GM12878 (cell line): Measurements from ENCODE around the gene TMEM168. TPM values are rescaled to one million over a fixed set of nuclear protein-coding genes. Genes with fewer than 3 reads are reported as not detected.

Experiments used
- ATF2 ChIP-seq: IDR thresholded peaks from 2 replicates; pipeline ENCODE4 v1.6.1; 2012; ENCODE audit warnings: low read length, inconsistent platforms
- CBX5 ChIP-seq: sonication (generic); IDR thresholded peaks from 2 replicates; pipeline ENCODE4 v1.6.1; 2016; ENCODE audit warnings: low read depth, moderate library complexity, mild to moderate bottlenecking, inconsistent platforms
- E4F1 ChIP-seq: fragments of 450-650 bp; IDR thresholded peaks from 2 replicates; pipeline ENCODE4 v1.6.1; 2018; ENCODE audit warnings: borderline replicate concordance, mild to moderate bottlenecking; ENCODE audit not compliant: partially characterized antibody
- ETV6 ChIP-seq, 2 experiments: fragments of 450-650 bp in 1 of 2; IDR thresholded peaks in 1 of 2; conservative IDR thresholded peaks in 1 of 2; 2 replicates each; pipeline ENCODE4 v1.6.1; 2014; ENCODE audit warnings: antibody characterized with exemption in 1 of 2, borderline replicate concordance in 1 of 2, low read depth in 1 of 2, mild to moderate bottlenecking in 1 of 2, moderate library complexity in 1 of 2
- FOXK2 ChIP-seq: fragments of 450-650 bp; IDR thresholded peaks from 2 replicates; pipeline ENCODE4 v1.6.1; 2017; ENCODE audit warnings: mild to moderate bottlenecking, moderate library complexity
- KAT2A ChIP-seq: conservative IDR thresholded peaks from 2 replicates; pipeline ENCODE4 v1.6.1; 2011; ENCODE audit warnings: low read depth, low read length; ENCODE audit not compliant: control insufficient read depth
- LARP7 ChIP-seq: fragments of 450-650 bp; IDR thresholded peaks from 2 replicates; pipeline ENCODE4 v1.6.1; 2017; ENCODE audit warnings: mild to moderate bottlenecking
- MTA2 ChIP-seq: fragments of 450-650 bp; IDR thresholded peaks from 2 replicates; pipeline ENCODE4 v1.6.1; 2016; ENCODE audit warnings: low read depth, mild to moderate bottlenecking, moderate library complexity
- NFYB ChIP-seq: IDR thresholded peaks from 2 replicates; pipeline ENCODE4 v1.6.1; 2011; ENCODE audit warnings: low read depth, mild to moderate bottlenecking, low read length, improper control_type of control experiment, moderate library complexity; ENCODE audit not compliant: insufficient read depth
- PML ChIP-seq: IDR thresholded peaks from 2 replicates; pipeline ENCODE4 v1.6.1; 2012; ENCODE audit warnings: low read length, inconsistent platforms
- PRDM15 ChIP-seq: fragments of 450-650 bp; formaldehyde crosslinking; IDR thresholded peaks from 2 replicates; pipeline ENCODE4 v1.4.0; 2020; ENCODE audit warnings: mild to moderate bottlenecking, moderate library complexity
- SRF ChIP-seq, 2 experiments: IDR thresholded peaks; 2 replicates each; pipeline ENCODE4 v1.6.1; 2011; ENCODE audit warnings: low read depth in 2 of 2, low read length in 2 of 2, mild to moderate bottlenecking in 1 of 2, moderate library complexity in 1 of 2
- SUZ12 ChIP-seq: fragments of 200-600 bp; sonication (generic); IDR thresholded peaks from one replicate; pipeline ENCODE4 v1.6.1; 2018; ENCODE audit warnings: antibody characterized with exemption, mild to moderate bottlenecking; ENCODE audit not compliant: unreplicated experiment
- USF1 ChIP-seq: IDR thresholded peaks from 2 replicates; pipeline ENCODE4 v1.6.1; 2011; ENCODE audit warnings: borderline replicate concordance, low read depth, mild to moderate bottlenecking, moderate library complexity, mixed read lengths, low read length; ENCODE audit not compliant: insufficient read depth; ENCODE audit errors: extremely low read length
- USF2 ChIP-seq: IDR thresholded peaks from 2 replicates; pipeline ENCODE4 v1.6.1; 2011; ENCODE audit warnings: low read depth, low read length, improper control_type of control experiment, borderline replicate concordance
- WRNIP1 ChIP-seq: IDR thresholded peaks from 2 replicates; pipeline ENCODE4 v1.6.1; 2011; ENCODE audit warnings: low read depth, low read length, improper control_type of control experiment, borderline replicate concordance
- ZNF384 ChIP-seq: IDR thresholded peaks from 2 replicates; pipeline ENCODE4 v1.6.1; 2012; ENCODE audit warnings: low read depth, mild to moderate bottlenecking, low read length, improper control_type of control experiment, borderline replicate concordance
- polyA plus RNA-seq, 11 experiments: library from polyadenylated mRNA; depleted of rRNA in 4 of 11; unstranded in 6 of 11; stranded (reverse) in 5 of 11; fragments of >200 nt; fragmentation: Nextera tagmentation in 4 of 11; fragmentation: Illumina TruSeq in 1 of 11; extraction: Ambion mirVana in 4 of 11; extraction: Trizol in 1 of 11; gene quantifications; 1 replicate in 1 of 11; 2 replicates in 10 of 11; pipeline versions ENCODE4 v1.2.1 to v1.2.3, GENCODE V29; 2011 to 2016; ENCODE audit warnings: inconsistent platforms in 2 of 11, missing spikeins in 2 of 11, low read depth in 1 of 11
- total RNA-seq, 4 experiments: library from RNA; depleted of rRNA in 3 of 4; stranded (reverse); fragments of >200 nt in 3 of 4; fragmentation: Illumina TruSeq in 1 of 4; extraction: Trizol in 1 of 4; gene quantifications; 2 replicates each; pipeline versions ENCODE4 v1.2.1 to v1.2.3, GENCODE V29; 2013 to 2021

Gene TMEM168
- total and polyA plus RNA-seq, 10 of the 15 experiments (the other 5 are each of a cell fraction or from before 2014, with no cell fraction given), result 9.1 to 44.2 (median 19.8) TPM

- TF ChIP-seq ATF2, result no peak
- no peak for TF ChIP-seq E4F1
- peak; percentile 75 for TF ChIP-seq PML
- no peak for TF ChIP-seq KAT2A
- TF ChIP-seq ZNF384, result no peak
- TF ChIP-seq CBX5, result no peak
- no peak for TF ChIP-seq SRF (IDR thresholded peaks at IDR 0.05; ENCODE audit: low read depth in 2 of 2, low read length in 2 of 2)
- TF ChIP-seq NFYB, result no peak
- no peak for TF ChIP-seq USF2
- TF ChIP-seq FOXK2, result no peak
- TF ChIP-seq ETV6 (conservative IDR thresholded peaks at IDR 0.05 in 1 of 2, IDR thresholded peaks at IDR 0.05 in 1 of 2; ENCODE audit: borderline replicate concordance in 1 of 2, low read depth in 1 of 2), result no peak
- no peak for TF ChIP-seq PRDM15 (CRISPR knock-in tag)
- TF ChIP-seq LARP7, result peak; percentile 72
- no peak for TF ChIP-seq USF1
- no peak for TF ChIP-seq SUZ12
- TF ChIP-seq MTA2, result no peak
- TF ChIP-seq WRNIP1, result no peak
These were observed at the start of gene TMEM168 (continued) for GRCh38 chr7:112789817-112790585.
